ENCODE data around the gene OR6X1. TPM values are rescaled to one million over a fixed set of nuclear protein-coding genes. Genes with fewer than 3 reads are reported as not detected.

The OR6X1 gene
- total and polyA plus RNA-seq, 4 donors, result not detected

- no peak for TF ChIP-seq CTCF (IDR thresholded peaks at IDR 0.05; ENCODE audit: control extremely low read depth, extremely low read depth)
- no peaks in the 10 kb centered on the region for H3K9me3 ChIP-seq (ENCODE audit: control insufficient read depth in 4 of 4, insufficient read depth in 3 of 4, low read length in 3 of 4)
- no peak overlapping the region for H3K9ac ChIP-seq (ENCODE audit: insufficient read depth in 1 of 2, low read length in 2 of 2)
- WGBS, 2 donors, result 89 to 91% methylated on average over 4 of the region's 4 CpGs
- H3K36me3 ChIP-seq (ENCODE audit: control insufficient read depth in 4 of 4, insufficient read depth in 4 of 4, low read length in 4 of 4), result no peaks in the 10 kb centered on the region
- H3K27ac ChIP-seq (ENCODE audit: low read depth in 1 of 2, low read length in 1 of 2), result no peak overlapping the region
- ATAC-seq (ENCODE audit: insufficient read depth, low FRiP score) (no peak), DNase-seq (no peak)
- no peaks in the 10 kb centered on the region for H3K4me1 ChIP-seq (ENCODE audit: control insufficient read depth in 5 of 5, insufficient read depth in 5 of 5, low read length in 5 of 5)
- H3K4me3 ChIP-seq, result no peak overlapping the region
- no peaks in the 10 kb centered on the region for H3K27me3 ChIP-seq (ENCODE audit: control insufficient read depth in 3 of 3, insufficient read depth in 3 of 3, low read length in 2 of 3)
These were observed 45.1 kb upstream of the OR6X1 start for GRCh38 chr11:123799438-123799837.

- Histone ChIP-seq H3K4me3 (no peak overlapping the region), H3K9me3 (ENCODE audit: control insufficient read depth in 4 of 4, insufficient read depth in 3 of 4, low read length in 3 of 4) (no peaks in the 10 kb centered on the region), H3K4me1 (ENCODE audit: control insufficient read depth in 5 of 5, insufficient read depth in 5 of 5, low read length in 5 of 5) (no peaks in the 10 kb centered on the region), H3K36me3 (ENCODE audit: control insufficient read depth in 4 of 4, insufficient read depth in 4 of 4, low read length in 4 of 4) (no peaks in the 10 kb centered on the region), H3K27me3 (ENCODE audit: control insufficient read depth in 3 of 3, insufficient read depth in 3 of 3, low read length in 2 of 3) (no peaks in the 10 kb centered on the region), H3K27ac (ENCODE audit: low read depth in 1 of 2, low read length in 1 of 2) (no peak overlapping the region), H3K9ac (ENCODE audit: insufficient read depth in 1 of 2, low read length in 2 of 2) (no peak overlapping the region)
- WGBS, 2 donors, result 82% methylated on average over 5 of the region's 5 CpGs
- ATAC-seq (ENCODE audit: insufficient read depth, low FRiP score), result no peak
- TF ChIP-seq CTCF (IDR thresholded peaks at IDR 0.05; ENCODE audit: control extremely low read depth, extremely low read depth), result no peak
- no peak for DNase-seq
These were observed 44.4 kb upstream of the OR6X1 start for GRCh38 chr11:123798513-123799252.

GRCh38 chr11:123798079-123798478, 43.8 kb upstream of the OR6X1 start:
- Histone ChIP-seq H3K27me3 (ENCODE audit: control insufficient read depth in 3 of 3, insufficient read depth in 3 of 3, low read length in 2 of 3) (no peaks in the 10 kb centered on the region), H3K36me3 (ENCODE audit: control insufficient read depth in 4 of 4, insufficient read depth in 4 of 4, low read length in 4 of 4) (no peaks in the 10 kb centered on the region), H3K9ac (ENCODE audit: insufficient read depth in 1 of 2, low read length in 2 of 2) (no peak overlapping the region), H3K4me1 (ENCODE audit: control insufficient read depth in 5 of 5, insufficient read depth in 5 of 5, low read length in 5 of 5) (no peaks in the 10 kb centered on the region), H3K9me3 (ENCODE audit: control insufficient read depth in 4 of 4, insufficient read depth in 3 of 4, low read length in 3 of 4) (no peaks in the 10 kb centered on the region), H3K27ac (ENCODE audit: low read depth in 1 of 2, low read length in 1 of 2) (no peak overlapping the region), H3K4me3 (no peak overlapping the region)
- ATAC-seq (ENCODE audit: insufficient read depth, low FRiP score) (no peak), DNase-seq (no peak)
- TF ChIP-seq CTCF (IDR thresholded peaks at IDR 0.05; ENCODE audit: control extremely low read depth, extremely low read depth), result no peak
- WGBS, 2 donors, result 59 to 64% methylated on average over 4 of the region's 4 CpGs

- no peak overlapping the region for H3K9ac ChIP-seq (ENCODE audit: insufficient read depth in 1 of 2, low read length in 2 of 2)
- no peaks in the 10 kb centered on the region for H3K27me3 ChIP-seq (ENCODE audit: control insufficient read depth in 3 of 3, insufficient read depth in 3 of 3, low read length in 2 of 3)
- no peaks in the 10 kb centered on the region for H3K9me3 ChIP-seq (ENCODE audit: control insufficient read depth in 4 of 4, insufficient read depth in 3 of 4, low read length in 3 of 4)
- ATAC-seq (ENCODE audit: insufficient read depth, low FRiP score), result no peak
- no peaks in the 10 kb centered on the region for H3K36me3 ChIP-seq (ENCODE audit: control insufficient read depth in 4 of 4, insufficient read depth in 4 of 4, low read length in 4 of 4)
- no peak overlapping the region for H3K27ac ChIP-seq (ENCODE audit: low read depth in 1 of 2, low read length in 1 of 2)
- TF ChIP-seq CTCF (IDR thresholded peaks at IDR 0.05; ENCODE audit: control extremely low read depth, extremely low read depth), result no peak
- WGBS, 2 donors, result 44 to 57% methylated on average over 10 of the region's 10 CpGs
- H3K4me1 ChIP-seq (ENCODE audit: control insufficient read depth in 5 of 5, insufficient read depth in 5 of 5, low read length in 5 of 5), result no peaks in the 10 kb centered on the region
- DNase-seq, result no peak
- H3K4me3 ChIP-seq, result no peak overlapping the region
These were observed 43.2 kb upstream of the OR6X1 start for GRCh38 chr11:123797541-123797940.

Measured in lung (tissue), 12 donors.